Fibroblast of lung (primary cell): ENCODE measurements around the gene TSPAN16. TPM values are rescaled to one million over a fixed set of nuclear protein-coding genes. Genes with fewer than 3 reads are reported as not detected.

Source experiments
- DNase-seq, 2 donors: peaks; one replicate each; pipeline versions ENCODE4 v3.0.0 to v3.0.0-alpha.2; 2010; ENCODE audit warnings: low read depth in 2 of 2
- H2AFZ ChIP-seq: 2 replicates; pipeline ENCODE4 v1.5.1; 2012; ENCODE audit warnings: low read length, control low read depth, inconsistent platforms
- H3K27ac ChIP-seq: 2 replicates; pipeline ENCODE4 v1.5.1; 2011; ENCODE audit warnings: low read length, control low read depth; ENCODE audit not compliant: insufficient read depth
- H3K27me3 ChIP-seq: 2 replicates; pipeline ENCODE4 v1.5.1; 2011; ENCODE audit warnings: mild to moderate bottlenecking, low read length; ENCODE audit not compliant: control insufficient read depth, insufficient read depth
- H3K36me3 ChIP-seq: 2 replicates; pipeline ENCODE4 v1.5.1; 2011; ENCODE audit warnings: low read length; ENCODE audit not compliant: control insufficient read depth, insufficient read depth
- H3K4me1 ChIP-seq: 2 replicates; pipeline ENCODE4 v1.5.1; 2011; ENCODE audit warnings: low read length; ENCODE audit not compliant: control insufficient read depth, insufficient read depth; ENCODE audit errors: extremely low read depth
- H3K4me2 ChIP-seq: 2 replicates; pipeline ENCODE4 v1.5.1; 2011; ENCODE audit warnings: low read length, control low read depth; ENCODE audit not compliant: insufficient read depth; ENCODE audit errors: extremely low read depth
- H3K4me3 ChIP-seq, 4 experiments: fragments of 200-600 bp in 1 of 4; sonication (generic) in 1 of 4; replicated peaks in 1 of 4; 2 replicates each; pipeline ENCODE4 v1.5.1; 2011 to 2016; ENCODE audit warnings: low read length in 4 of 4, low read depth in 3 of 4, mild to moderate bottlenecking in 3 of 4, control low read depth in 2 of 4, inconsistent platforms in 1 of 4, mixed read lengths in 1 of 4; ENCODE audit not compliant: insufficient read depth in 1 of 4; ENCODE audit errors: control extremely low read depth in 1 of 4
- H3K79me2 ChIP-seq: 2 replicates; pipeline ENCODE4 v1.5.1; 2012; ENCODE audit warnings: mild to moderate bottlenecking, low read length, inconsistent platforms; ENCODE audit not compliant: control insufficient read depth, insufficient read depth
- H3K9ac ChIP-seq: 2 replicates; pipeline ENCODE4 v1.5.1; 2011; ENCODE audit warnings: mild to moderate bottlenecking, low read length, control low read depth; ENCODE audit not compliant: insufficient read depth
- H3K9me3 ChIP-seq: 2 replicates; pipeline ENCODE4 v1.5.1; 2012; ENCODE audit warnings: low read depth, low read length; ENCODE audit not compliant: control insufficient read depth, insufficient read depth
- H4K20me1 ChIP-seq: 2 replicates; pipeline ENCODE4 v1.5.1; 2011; ENCODE audit warnings: low read length; ENCODE audit not compliant: control insufficient read depth, insufficient read depth; ENCODE audit errors: extremely low read depth
- CTCF ChIP-seq, 2 donors: IDR thresholded peaks in 1 of 2; conservative IDR thresholded peaks in 1 of 2; 1 replicate in 1 of 2; 2 replicates in 1 of 2; pipeline ENCODE4 v1.5.1; 2011 to 2012; ENCODE audit warnings: low read length in 2 of 2, control low read depth in 1 of 2, inconsistent platforms in 1 of 2, low read depth in 1 of 2, mild to moderate bottlenecking in 1 of 2
- EZH2 ChIP-seq: IDR thresholded peaks from 2 replicates; pipeline ENCODE4 v1.5.1; 2012; ENCODE audit warnings: low read length, control low read depth, mild to moderate bottlenecking; ENCODE audit errors: missing control alignments
- polyA plus RNA-seq, 2 donors: library from polyadenylated mRNA; depleted of rRNA in 1 of 2; stranded (reverse) in 1 of 2; unstranded in 1 of 2; fragments of >200 nt; gene quantifications; 2 replicates each; pipeline ENCODE4 v1.2.1, GENCODE V29; 2011 to 2012; ENCODE audit warnings: missing spikeins in 1 of 2
- total RNA-seq: library from RNA; depleted of rRNA; stranded (reverse); fragments of >200 nt; gene quantifications from 2 replicates; pipeline ENCODE4 v1.2.1, GENCODE V29; 2014

Gene TSPAN16
- total and polyA plus RNA-seq, 2 donors (not counting 1 experiment from before 2014, with no cell fraction given): not detected

- TF ChIP-seq EZH2: no peak
- TF ChIP-seq CTCF (conservative IDR thresholded peaks at IDR 0.05 in 1 of 2, IDR thresholded peaks at IDR 0.05 in 1 of 2; ENCODE audit: low read depth in 1 of 2, low read length in 2 of 2): no peak
- no peaks in the 10 kb centered on the region for H3K79me2 ChIP-seq
- H3K27me3 ChIP-seq: no peaks in the 10 kb centered on the region
- no peaks in the 10 kb centered on the region for H4K20me1 ChIP-seq
- no peak overlapping the region for H3K27ac ChIP-seq
- no peak overlapping the region for H2AFZ ChIP-seq
- H3K4me1 ChIP-seq: peaks cover 12% of the 10 kb centered on the region
- H3K36me3 ChIP-seq: no peaks in the 10 kb centered on the region
- DNase-seq: no peak
- no peaks in the 10 kb centered on the region for H3K9me3 ChIP-seq
- no peak overlapping the region for H3K9ac ChIP-seq
- H3K4me2 ChIP-seq: no peak overlapping the region
- H3K4me3 ChIP-seq: no peak overlapping the region
Observed at GRCh38 chr19:11267316-11268085, 28.5 kb upstream of the TSPAN16 start.

DNA sequence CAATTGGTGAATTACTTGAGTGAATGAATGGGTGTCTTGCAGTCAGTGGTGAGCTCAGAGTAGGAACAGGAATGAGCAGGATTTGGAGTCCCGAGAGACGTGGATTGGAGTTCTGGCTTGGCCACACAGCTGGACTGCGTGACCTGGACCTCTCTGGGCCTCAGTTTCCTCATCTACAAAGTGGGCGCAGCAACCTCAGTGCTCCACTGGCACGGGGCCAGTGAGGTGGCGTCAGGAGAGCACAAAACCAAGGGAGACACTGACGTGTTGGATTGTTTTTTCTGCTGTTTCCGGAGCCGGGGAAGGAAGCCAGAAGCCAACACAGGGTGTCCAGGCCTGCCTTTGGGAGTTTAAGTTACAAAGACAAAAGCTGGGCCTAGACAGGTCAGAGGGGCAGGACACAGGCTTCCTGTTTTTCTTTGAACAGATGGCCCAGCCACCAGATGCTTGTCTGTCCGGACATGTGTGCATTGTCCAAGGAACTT, 27.1 kb upstream of the TSPAN16 start:
- peaks cover 12% of the 10 kb centered on the region for H3K4me1 ChIP-seq
- H3K4me2 ChIP-seq: peak overlapping the region; percentile 64
- no peak overlapping the region for H2AFZ ChIP-seq
- no peaks in the 10 kb centered on the region for H4K20me1 ChIP-seq
- H3K4me3 ChIP-seq: no peak overlapping the region
- H3K36me3 ChIP-seq: no peaks in the 10 kb centered on the region
- H3K27me3 ChIP-seq: no peaks in the 10 kb centered on the region
- no peak for TF ChIP-seq CTCF (conservative IDR thresholded peaks at IDR 0.05 in 1 of 2, IDR thresholded peaks at IDR 0.05 in 1 of 2; ENCODE audit: low read depth in 1 of 2, low read length in 2 of 2)
- no peak for TF ChIP-seq EZH2
- DNase-seq: peak; percentile 79 to 81
- no peaks in the 10 kb centered on the region for H3K79me2 ChIP-seq
- no peak overlapping the region for H3K9ac ChIP-seq
- H3K27ac ChIP-seq: peak overlapping the region; percentile 50
- no peaks in the 10 kb centered on the region for H3K9me3 ChIP-seq

DNA sequence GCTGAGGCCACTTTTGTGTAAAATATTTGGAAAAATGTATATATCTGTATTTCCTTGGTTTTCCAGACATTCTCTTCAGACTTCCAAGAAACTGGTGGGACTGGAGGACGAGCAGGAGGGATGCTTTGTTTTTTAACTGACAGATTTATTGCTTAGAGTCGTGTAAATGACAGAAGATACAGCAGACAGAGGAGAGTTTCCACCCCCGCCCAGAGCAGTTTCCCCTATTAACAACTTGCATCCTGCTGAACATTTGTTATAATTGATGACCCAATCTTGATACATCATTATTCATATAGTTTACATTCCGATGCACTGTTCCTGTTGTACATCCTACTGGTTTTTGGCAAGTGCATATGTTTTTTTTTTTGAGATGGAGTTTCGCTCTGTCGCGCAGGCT, 26.6 kb upstream of the TSPAN16 start:
- Histone ChIP-seq H3K27ac (peak overlapping the region; percentile 50), H3K27me3 (no peaks in the 10 kb centered on the region), H3K9me3 (no peaks in the 10 kb centered on the region), H3K79me2 (no peaks in the 10 kb centered on the region), H2AFZ (no peak overlapping the region), H3K4me1 (peaks cover 11% of the 10 kb centered on the region), H3K4me3 (no peak overlapping the region), H4K20me1 (no peaks in the 10 kb centered on the region), H3K9ac (no peak overlapping the region), H3K4me2 (peak overlapping the region; percentile 64), H3K36me3 (no peaks in the 10 kb centered on the region)
- peak; percentile 38 to 52 for DNase-seq
- TF ChIP-seq CTCF (conservative IDR thresholded peaks at IDR 0.05 in 1 of 2, IDR thresholded peaks at IDR 0.05 in 1 of 2; ENCODE audit: low read depth in 1 of 2, low read length in 2 of 2) (no peak), EZH2 (no peak)
